ENCODE data around the gene TCF19. TPM values are rescaled to one million over a fixed set of nuclear protein-coding genes. Genes with fewer than 3 reads are reported as not detected.
A peak's percentile ranks its signal among the peaks of the same experiment; 100 is the strongest.

Gene TCF19
- total RNA-seq, 3 donors from 2014 or later = 5.3 to 13.2 (median 7.3) TPM

GRCh38 chr6:31118178-31118577 lies 40.2 kb upstream of the TCF19 start:
- no peak overlapping the region for H3K4me3 ChIP-seq
- no peaks in the 10 kb centered on the region for H3K9me3 ChIP-seq
- intact Hi-C loops (cut with DNase I, micrococcal nuclease) = no loop called here
- DNase-seq = no peak
- no peak for ATAC-seq
- H3K36me3 ChIP-seq (ENCODE audit: low read depth) = no peaks in the 10 kb centered on the region
- H3K4me1 ChIP-seq (ENCODE audit: low read depth) = peaks cover 22% of the 10 kb centered on the region
- TF ChIP-seq, protein P1, sequence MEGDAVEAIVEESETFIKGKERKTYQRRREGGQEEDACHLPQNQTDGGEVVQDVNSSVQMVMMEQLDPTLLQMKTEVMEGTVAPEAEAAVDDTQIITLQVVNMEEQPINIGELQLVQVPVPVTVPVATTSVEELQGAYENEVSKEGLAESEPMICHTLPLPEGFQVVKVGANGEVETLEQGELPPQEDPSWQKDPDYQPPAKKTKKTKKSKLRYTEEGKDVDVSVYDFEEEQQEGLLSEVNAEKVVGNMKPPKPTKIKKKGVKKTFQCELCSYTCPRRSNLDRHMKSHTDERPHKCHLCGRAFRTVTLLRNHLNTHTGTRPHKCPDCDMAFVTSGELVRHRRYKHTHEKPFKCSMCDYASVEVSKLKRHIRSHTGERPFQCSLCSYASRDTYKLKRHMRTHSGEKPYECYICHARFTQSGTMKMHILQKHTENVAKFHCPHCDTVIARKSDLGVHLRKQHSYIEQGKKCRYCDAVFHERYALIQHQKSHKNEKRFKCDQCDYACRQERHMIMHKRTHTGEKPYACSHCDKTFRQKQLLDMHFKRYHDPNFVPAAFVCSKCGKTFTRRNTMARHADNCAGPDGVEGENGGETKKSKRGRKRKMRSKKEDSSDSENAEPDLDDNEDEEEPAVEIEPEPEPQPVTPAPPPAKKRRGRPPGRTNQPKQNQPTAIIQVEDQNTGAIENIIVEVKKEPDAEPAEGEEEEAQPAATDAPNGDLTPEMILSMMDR (IDR thresholded peaks at IDR 0.05) = no peak

DNA sequence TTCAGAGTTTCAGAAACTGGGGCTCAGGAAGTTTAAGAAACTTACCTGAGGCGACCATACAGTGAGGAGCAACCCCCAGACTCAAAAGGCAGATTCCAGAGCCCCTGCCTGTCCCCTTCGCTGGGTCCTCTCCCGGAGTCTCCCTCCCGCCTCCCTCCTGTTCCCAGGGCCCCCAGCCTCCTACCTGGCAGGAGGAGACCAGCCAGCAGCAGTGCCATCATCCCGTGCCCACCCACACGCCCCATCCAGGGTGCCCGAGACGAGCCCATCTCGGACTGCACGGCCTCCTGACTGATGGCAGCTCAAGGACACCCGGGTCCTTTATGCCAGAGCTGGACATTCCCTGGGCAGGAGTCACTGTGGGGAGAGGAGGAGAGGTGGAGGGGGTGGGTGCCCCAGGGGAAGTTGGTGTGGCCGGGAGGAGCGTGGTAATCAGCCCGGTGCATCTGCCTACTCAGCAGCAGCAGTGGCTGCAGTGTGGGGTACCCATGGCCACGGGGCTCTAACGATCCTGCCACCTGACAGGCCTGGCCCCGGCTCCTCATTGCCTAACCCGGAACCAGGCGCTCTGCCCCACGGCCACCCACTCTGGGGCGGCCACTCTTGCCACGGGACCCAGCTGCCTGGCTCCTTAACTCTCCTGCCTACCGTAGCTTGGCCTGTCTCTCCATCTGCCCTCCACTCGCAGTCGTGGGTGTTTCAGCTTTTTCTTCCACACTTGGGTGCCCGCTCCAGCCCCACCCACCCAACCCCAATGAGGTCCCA lies 38.1 kb upstream of the TCF19 start, which contains the start of gene CDSN:
CDSN (minus strand) TSS at position 296 of the 765 bp plus-strand sequence; CDS start at position 269, 27 bp downstream.
- no peak for ATAC-seq
- Histone ChIP-seq H3K4me1 (ENCODE audit: low read depth) (peaks cover 10% of the 10 kb centered on the region), H3K36me3 (ENCODE audit: low read depth) (no peaks in the 10 kb centered on the region), H3K9me3 (no peaks in the 10 kb centered on the region), H3K4me3 (no peak within 1 kb of the TSS)
- no peak for DNase-seq
- intact Hi-C loops (cut with DNase I, micrococcal nuclease) = no loop called here
- TF ChIP-seq, protein P1 (IDR thresholded peaks at IDR 0.05) = no peak

- intact Hi-C loops (cut with DNase I, micrococcal nuclease) = no loop called here
- ATAC-seq = no peak
- Histone ChIP-seq H3K4me1 (ENCODE audit: low read depth) (peaks cover 9% of the 10 kb centered on the region), H3K9me3 (no peaks in the 10 kb centered on the region), H3K36me3 (ENCODE audit: low read depth) (no peaks in the 10 kb centered on the region), H3K4me3 (no peak overlapping the region)
- TF ChIP-seq, protein P1 (IDR thresholded peaks at IDR 0.05) = no peak
- DNase-seq = no peak
Observed at GRCh38 chr6:31121131-31121790, 37.1 kb upstream of the TCF19 start.

DNA sequence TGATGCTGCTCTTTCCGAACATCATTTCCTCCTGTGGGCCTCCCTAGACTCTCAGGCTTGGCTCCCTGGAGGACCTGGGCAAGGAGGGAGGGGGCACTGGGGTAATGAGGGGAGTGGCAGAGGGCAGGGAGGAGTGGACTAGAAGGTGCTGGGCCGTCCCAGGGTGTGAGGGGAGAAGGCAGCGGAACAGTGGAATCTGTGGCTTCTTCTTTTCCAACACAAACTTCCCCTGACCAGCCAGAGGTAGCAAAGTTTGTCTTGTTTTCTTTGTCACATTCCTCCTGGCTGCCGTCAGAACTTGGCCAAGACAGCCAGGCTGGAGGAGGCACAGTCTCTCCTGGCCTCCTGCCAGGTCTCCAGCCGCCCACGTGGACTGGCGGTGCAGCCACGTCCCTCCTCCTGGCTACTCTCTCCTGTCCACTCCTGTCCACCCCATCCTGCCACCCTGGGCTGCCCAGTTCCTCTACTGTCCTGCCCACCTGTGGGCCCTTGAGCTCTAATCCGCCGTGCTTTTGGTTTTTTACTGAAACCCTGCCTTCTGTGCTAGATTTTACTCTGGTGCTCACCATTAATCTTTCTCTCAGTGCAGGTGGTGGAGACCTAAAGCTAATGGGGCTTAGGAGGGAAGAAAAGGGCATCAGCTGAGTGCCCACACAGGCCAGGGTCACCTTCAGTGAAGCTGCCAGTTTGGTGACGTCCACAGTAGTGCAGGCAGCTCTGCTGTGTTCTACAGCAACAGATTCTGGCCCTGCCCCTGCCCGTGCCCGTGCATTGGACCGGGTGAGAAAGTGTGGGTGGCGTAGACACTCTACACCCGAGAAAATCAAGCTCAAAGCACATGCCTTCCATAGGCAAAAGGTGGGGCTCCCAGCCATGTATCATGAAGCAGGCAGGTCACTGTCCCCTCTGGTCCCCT lies 35.3 kb upstream of the TCF19 start:
- ATAC-seq = peak; percentile 48

DNA sequence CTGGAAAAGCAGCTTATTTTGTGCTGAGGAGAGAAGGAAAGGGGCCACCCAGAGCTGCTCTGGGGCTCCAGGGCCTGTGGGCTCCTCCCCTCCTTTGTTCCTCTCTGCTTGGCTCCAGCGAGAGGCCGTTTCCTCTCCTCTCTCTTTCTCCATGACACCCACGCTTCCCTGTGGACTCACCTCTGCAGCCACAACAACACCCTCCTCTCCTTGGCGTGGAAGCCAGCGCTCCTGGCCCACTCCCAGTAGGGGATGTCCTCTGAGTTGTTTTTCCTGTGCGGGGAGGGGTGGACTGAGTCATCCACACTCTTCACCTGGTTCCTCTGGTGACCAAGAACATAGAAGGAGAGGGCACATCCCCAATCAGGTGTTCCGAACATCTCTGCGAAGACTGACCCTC lies 33.2 kb upstream of the TCF19 start:
- H3K9me3 ChIP-seq = no peaks in the 10 kb centered on the region
- intact Hi-C loops (cut with DNase I, micrococcal nuclease) = no loop called here
- H3K4me1 ChIP-seq (ENCODE audit: low read depth) = peaks cover 15% of the 10 kb centered on the region
- TF ChIP-seq, protein P1 (IDR thresholded peaks at IDR 0.05) = no peak
- H3K36me3 ChIP-seq (ENCODE audit: low read depth) = no peaks in the 10 kb centered on the region
- H3K4me3 ChIP-seq = no peak overlapping the region
- no peak for DNase-seq
- ATAC-seq = no peak

More for the DNA sequence above, 35.3 kb upstream of the TCF19 start:
- H3K9me3 ChIP-seq = no peaks in the 10 kb centered on the region
- TF ChIP-seq, protein P1 (IDR thresholded peaks at IDR 0.05) = no peak
- no peak overlapping the region for H3K4me3 ChIP-seq
- DNase-seq = peak; percentile 50 to 76 (median 74)
- no peaks in the 10 kb centered on the region for H3K36me3 ChIP-seq (ENCODE audit: low read depth)
- peaks cover 15% of the 10 kb centered on the region for H3K4me1 ChIP-seq (ENCODE audit: low read depth)
- intact Hi-C loops (cut with DNase I, micrococcal nuclease) = no loop called here

Measured in mucosa of descending colon (tissue), 3 donors.